IPS-NIHi11 (cell line): Measurements from ENCODE around the gene APCDD1L.
"Not testable (repeated sequence)": the region's sequence is repeated elsewhere in the genome, so short reads cannot be mapped to it uniquely, and the experiment has no call there.

ENCODE experiments used
- DNase-seq: peaks from one replicate; pipeline ENCODE4 v3.0.0; 2012; ENCODE audit warnings: mixed read lengths, low spot score

APCDD1L gene

DNA sequence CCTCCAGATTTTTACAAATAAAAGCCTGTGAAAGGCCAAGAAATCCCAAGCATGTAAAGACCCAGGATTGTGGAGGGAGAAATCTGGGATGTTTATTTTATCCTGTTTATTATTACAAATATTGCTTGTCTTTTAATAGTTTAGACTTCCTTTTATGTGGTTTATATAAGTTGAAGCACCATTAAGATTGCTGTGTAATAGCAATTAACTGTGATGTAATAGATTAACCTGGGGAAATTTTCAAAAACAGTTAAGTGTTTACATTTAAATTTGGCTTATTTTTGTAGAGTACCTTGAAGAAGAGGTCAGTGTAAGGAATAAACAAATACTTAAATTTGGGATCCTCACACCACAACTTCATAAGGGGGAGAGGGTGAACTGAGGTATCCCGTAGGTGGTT, 99.1 kb downstream of the APCDD1L start:
- DNase-seq = no peak

DNA sequence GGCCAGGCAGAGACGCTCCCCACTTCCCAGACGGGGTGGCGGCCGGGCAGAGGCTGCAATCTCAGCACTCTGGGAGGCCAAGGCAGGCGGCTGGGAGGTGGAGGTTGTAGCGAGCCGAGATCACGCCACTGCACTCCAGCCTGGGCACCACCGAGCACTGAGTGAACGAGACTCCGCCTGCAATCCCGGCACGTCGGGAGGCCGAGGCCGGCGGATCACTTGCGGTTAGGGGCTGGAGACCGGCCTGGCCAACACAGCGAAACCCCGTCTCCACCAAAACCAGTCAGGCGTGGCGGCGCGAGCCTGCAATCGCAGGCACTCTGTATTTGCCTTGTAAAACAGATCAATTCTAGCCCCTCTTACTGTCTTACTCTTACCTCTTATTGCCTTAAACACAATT, 100.4 kb downstream of the APCDD1L start:
- not testable (repeated sequence) for DNase-seq

GRCh38 chr20:58414216-58414615, 101.0 kb downstream of the APCDD1L start:
- not testable (repeated sequence) for DNase-seq
